Measurements from ENCODE around the gene PHOX2B. TPM values are rescaled to one million over a fixed set of nuclear protein-coding genes. Genes with fewer than 3 reads are reported as not detected.

PHOX2B gene
- total and polyA plus RNA-seq, 2 of the 8 experiments (the other 6 are each of a cell fraction or from before 2014, with no cell fraction given) = not detected

GRCh38 chr4:41753942-41754341, 5.4 kb upstream of the PHOX2B start (continued):
- TF ChIP-seq SUZ12 (IDR thresholded peaks at IDR 0.05; ENCODE audit: low read length) = no peak
- TF ChIP-seq NRF1 (IDR thresholded peaks at IDR 0.05; ENCODE audit: low read depth, low read length) = no peak
